Measurements from ENCODE around the gene HMCN2.

DNA sequence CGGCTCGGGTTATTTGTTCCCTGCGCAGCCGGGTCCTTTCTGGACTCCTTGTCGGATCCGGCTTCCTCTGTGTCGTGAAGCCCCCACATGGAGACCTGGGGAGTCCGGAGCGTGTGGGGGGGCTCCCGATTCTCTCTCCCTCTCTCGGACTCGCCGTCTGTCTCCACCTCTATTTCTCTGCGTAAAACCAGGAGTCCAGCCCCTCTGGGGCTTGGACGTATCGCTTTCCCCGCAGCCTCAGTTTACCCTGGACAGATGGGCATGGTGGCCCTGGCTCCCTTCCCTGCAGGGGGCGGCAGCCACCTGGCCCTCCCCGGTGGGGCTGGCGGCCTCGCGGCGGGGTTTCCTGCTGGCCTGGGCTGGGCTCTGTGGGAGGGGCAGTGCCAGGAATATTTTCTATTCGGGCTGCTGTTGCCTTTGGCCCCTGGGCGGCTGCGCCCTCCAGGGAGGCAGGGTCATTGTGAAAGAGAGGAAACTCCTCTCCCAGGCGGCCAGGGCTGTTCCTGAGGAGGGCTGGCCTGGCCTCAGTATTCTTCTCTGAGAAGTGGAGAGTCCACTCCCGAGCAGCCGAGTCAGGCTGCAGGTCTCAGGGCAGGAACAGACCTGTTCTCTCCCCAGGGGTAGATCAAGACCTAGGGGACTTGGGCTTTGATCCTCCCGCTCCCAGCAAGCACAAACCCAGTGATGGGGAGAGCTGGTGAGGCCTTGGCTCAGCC, 179.9 kb downstream of the HMCN2 start:
- TF ChIP-seq POLR2A (IDR thresholded peaks at IDR 0.05) = no peak
- TF ChIP-seq, protein P1, sequence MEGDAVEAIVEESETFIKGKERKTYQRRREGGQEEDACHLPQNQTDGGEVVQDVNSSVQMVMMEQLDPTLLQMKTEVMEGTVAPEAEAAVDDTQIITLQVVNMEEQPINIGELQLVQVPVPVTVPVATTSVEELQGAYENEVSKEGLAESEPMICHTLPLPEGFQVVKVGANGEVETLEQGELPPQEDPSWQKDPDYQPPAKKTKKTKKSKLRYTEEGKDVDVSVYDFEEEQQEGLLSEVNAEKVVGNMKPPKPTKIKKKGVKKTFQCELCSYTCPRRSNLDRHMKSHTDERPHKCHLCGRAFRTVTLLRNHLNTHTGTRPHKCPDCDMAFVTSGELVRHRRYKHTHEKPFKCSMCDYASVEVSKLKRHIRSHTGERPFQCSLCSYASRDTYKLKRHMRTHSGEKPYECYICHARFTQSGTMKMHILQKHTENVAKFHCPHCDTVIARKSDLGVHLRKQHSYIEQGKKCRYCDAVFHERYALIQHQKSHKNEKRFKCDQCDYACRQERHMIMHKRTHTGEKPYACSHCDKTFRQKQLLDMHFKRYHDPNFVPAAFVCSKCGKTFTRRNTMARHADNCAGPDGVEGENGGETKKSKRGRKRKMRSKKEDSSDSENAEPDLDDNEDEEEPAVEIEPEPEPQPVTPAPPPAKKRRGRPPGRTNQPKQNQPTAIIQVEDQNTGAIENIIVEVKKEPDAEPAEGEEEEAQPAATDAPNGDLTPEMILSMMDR (IDR thresholded peaks at IDR 0.05) = no peak
- TF ChIP-seq POLR2AphosphoS5 (IDR thresholded peaks at IDR 0.05) = peak in 1 of 3 donors; percentile 11
- no peak for TF ChIP-seq EP300 (IDR thresholded peaks at IDR 0.05)

All from suprapubic skin (tissue), 4 donors.